ENCODE measurements around the gene TMBIM1. TPM values are rescaled to one million over a fixed set of nuclear protein-coding genes. Genes with fewer than 3 reads are reported as not detected.
A peak's percentile ranks its signal among the peaks of the same experiment; 100 is the strongest.
"Not testable (repeated sequence)": the region's sequence is repeated elsewhere in the genome, so short reads cannot be mapped to it uniquely, and the experiment has no call there.

TMBIM1 gene
- total RNA-seq, 2 donors from 2014 or later, result 156 to 166 TPM

DNA sequence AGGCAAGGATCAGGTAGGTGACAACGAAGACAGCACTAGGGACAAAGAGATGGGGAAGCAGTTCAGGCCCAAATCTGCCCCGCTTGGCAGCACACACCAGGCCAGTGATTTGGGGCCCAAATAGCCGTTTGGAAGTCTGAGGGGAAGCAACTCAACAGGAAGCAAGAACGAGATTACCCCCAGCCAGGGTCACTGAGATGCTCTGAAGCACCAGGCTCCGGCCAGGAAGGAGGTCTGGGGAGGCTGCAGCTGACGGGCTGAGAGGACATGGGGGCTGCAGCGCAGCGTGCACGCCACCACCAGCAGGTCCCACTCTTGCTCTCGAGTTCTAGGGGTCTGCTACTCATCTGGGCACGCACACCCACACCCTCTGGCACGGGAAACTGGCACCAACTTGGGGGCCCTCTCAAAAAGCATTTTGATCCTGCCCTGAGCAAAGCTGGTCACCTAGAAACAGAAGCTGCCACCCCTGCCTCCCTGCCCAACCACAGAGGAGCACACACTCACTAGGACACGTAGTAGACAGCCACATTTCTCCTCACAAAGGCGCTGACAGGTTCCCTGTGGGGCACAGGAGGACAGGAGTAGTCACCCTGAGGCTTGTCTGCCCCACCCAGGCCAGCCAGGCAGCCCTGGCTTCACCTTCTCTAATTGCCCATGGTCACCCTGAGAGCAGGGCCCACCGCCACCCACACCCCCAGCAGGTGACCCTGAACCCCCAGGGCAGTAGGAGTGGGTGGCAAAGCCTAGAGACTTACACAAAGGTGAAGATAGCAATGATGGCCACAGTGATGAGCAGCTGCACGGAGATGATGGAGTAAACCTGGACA lies 13.6 kb downstream of the TMBIM1 start:
- intact Hi-C loops (cut with DNase I), result loop anchor here in 1 of 2 donors (10.0 kb wide), 1 partner anchor 186 kb away; no protein-coding TSS in a partner anchor
- ATAC-seq (no peak), DNase-seq (peak; percentile 13)

DNA sequence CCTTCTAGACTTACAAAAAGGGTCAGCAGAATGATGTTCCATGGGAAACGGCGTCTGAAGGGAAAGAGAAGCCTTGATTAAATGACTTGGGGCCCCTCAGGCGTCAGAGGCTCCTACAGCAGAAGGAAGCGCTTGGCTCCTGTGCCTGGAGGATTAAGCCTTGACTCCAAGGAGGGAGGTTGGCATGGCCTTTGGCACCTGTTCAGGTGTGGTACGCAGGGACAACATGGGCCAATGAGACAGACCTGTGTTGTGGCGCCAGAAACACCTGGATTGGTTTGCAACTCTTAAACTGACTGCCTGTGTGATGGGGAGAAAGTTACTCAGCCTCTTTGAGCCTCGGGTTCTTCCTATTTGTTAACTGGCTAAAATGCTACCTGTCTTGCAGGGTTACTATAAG lies 14.4 kb downstream of the TMBIM1 start:
- DNase-seq (no peak), ATAC-seq (no peak)
- intact Hi-C loops (cut with DNase I), result loop anchor here in 1 of 2 donors (10.0 kb wide), 1 partner anchor 187 kb away; no protein-coding TSS in a partner anchor

DNA sequence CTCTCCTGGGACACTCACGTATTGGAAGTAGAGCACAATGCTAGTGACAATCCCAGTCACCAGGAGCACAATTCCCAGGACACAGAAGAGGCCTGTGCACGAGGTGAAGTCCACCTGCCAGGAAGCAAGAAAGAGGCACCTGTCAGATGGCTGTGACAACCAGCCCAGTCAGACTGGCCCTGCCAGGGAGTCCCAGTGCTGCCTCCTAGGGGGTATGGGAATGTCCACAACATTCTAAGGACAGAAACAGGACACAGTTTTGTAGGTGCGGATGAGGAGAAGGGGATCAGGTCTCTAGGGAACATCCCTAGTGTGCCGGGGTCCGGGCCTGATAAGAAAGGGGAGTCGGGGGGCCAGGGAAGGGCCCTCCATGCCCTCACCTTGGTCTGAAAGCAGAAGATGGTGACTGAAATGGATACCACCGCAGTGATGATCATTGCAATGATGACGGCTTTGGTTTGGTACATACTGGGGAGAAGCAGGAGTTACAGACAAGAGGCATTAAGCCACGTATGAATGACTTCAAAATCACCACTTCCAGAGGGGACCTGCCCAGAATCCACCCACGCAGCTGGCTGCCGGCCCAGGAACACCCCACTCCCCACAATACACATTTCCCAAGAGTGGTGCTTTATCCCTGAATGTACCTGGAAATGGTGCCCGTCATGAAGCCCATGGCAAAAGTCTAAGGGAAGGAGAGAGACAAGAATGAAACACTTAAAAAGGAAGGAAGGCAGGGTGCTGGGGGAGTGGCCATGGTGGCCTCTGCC lies 15.1 kb downstream of the TMBIM1 start:
- DNase-seq, result peak; percentile 29
- intact Hi-C loops (cut with DNase I), result loop anchor here in 1 of 2 donors (10.0 kb wide), 1 partner anchor 188 kb away; no protein-coding TSS in a partner anchor
- no peak for ATAC-seq

DNA sequence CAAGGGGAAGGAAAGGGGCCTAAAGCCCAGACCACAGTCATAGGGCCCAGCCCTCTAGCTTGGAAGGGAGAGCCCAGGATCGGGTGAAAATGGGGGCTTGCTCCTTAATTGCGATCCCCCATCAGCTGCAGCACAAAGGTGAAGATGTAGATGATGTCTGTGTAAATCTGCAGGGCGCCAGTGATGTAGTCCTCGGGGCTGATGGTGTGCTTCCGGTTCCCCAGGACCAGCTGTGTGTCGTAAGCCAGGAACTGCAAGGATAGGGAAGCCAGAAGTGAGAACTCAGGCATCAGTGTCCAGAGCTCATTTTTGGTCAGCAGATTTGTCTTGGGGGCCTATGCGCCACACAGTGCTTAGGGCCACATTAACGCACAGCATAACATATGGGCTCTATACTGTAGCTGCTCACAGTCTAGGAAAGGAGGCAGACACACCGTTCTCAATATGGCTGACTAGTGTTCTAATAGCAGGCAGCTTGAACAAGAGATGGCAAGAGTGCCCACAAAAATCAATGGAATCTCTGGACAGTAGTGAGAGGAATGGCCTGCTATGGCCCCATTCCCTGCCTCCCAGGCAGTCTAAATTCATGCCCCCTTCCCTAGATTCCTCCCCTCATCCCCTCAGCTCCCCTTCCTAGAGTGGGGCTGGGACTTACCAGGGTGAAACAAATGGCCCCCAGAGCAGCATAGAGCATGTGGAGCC lies 16.8 kb downstream of the TMBIM1 start:
- ATAC-seq, result no peak
- intact Hi-C loops (cut with DNase I), result loop anchor here in 1 of 2 donors (10.0 kb wide), 1 partner anchor 189 kb away; no protein-coding TSS in a partner anchor
- DNase-seq, result no peak

DNA sequence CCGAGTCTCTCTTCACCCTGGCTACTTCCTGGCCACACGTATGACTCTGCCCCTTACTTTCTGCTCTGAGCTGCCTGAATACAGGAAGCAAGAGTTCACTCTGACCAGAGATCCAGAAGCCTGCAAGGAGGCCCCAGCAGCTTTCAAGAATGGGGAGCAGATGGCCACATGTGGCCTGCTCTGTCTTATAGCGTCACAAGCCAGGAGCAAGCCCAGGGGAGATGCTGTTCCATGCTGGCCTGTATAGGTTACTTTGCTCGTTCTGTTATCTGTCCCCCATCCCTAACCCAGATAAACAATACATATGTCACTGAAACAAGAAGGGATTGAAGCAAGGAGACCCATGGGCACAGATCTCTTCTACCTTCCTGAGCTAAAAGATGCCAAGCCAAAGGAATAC lies 17.7 kb downstream of the TMBIM1 start:
- intact Hi-C loops (cut with DNase I), result loop anchor here in 1 of 2 donors (10.0 kb wide), 1 partner anchor 190 kb away; no protein-coding TSS in a partner anchor
- DNase-seq (no peak), ATAC-seq (no peak)

DNA sequence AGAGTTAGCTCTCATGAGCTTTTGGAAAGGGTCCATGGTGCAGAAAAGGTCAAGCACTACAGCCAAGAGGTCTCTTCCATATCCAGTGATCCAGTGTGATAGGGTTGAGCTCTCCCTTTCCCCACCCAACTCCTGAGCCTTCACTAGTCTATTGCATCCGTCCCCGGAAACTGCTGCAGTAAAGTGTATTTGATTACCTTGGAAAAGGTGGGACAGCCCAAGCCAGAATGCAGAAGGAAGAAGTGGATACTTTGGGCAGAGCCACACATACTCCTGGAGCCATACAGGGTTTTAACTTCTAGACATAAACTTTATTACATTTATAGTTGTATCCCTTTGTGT lies 18.4 kb downstream of the TMBIM1 start:
- DNase-seq, result no peak
- no peak for ATAC-seq
- intact Hi-C loops (cut with DNase I), result loop anchor here in 1 of 2 donors (10.0 kb wide), 1 partner anchor 191 kb away; no protein-coding TSS in a partner anchor

DNA sequence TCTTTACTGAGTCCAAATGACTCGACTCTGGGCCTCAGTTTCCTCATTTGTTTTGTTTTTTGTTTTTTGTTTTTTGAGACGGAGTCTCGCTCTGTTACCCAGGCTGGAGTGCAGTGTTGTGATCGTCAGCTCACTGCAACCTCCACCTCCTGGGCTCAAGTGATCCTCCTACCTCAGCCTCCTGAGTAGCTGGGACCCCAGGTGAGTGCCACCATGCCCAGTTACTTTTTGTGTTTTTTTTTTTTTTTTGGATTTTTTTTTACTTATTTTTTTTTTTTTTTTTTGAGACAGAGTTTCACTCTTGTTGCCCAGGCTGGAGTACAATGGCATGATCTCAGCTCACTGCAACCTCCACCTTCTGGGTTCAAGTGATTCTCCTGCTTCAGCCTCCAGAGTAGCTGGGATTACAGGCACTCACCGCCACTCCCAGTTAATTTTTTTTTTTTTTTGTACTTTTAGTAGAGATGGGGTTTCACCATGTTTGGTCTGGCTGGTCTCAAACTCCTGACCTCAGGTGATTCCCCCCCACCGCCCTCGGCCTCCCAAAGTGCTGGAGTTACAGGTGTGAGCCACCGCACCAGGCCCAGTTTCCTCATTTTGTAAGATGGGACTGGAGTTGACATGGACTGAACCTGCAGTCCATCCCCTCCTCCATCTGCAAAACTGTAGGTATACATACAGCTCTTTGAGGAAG lies 18.9 kb downstream of the TMBIM1 start:
- intact Hi-C loops (cut with DNase I), result loop anchor here in 1 of 2 donors (10.0 kb wide), 1 partner anchor 191 kb away; no protein-coding TSS in a partner anchor
- not testable (repeated sequence) for DNase-seq, ATAC-seq

DNA sequence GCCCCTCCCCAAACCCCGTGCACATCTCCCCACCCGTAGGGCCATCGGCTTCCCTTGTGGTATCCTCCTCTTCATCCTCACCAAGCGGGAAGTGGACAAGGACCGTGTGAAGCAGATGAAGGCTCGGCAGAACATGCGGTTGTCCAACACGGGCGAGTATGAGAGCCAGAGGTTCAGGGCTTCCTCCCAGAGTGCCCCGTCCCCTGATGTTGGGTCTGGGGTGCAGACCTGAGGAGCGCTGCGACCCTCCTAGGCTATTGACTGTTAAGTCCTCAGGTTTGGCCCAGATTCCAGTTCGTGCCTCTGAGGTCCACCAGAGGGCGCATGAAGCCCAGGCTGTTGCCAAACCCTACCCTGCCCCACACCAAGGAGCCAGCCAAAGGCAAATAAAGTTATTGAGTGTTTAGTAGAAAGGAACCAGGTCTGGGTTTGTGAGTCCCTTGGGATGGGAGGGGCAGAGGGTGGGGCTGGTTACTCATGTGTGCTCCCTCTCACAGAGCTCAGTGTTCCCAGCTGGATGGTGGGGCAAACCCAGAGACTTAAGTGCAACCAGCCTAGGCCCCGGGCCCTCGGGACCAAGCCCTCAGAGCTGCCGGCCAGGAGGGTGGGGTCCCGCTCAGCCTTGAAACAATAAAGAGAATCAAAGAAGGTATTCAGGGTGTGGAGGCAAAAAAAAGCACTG lies 19.6 kb downstream of the TMBIM1 start:
- intact Hi-C loops (cut with DNase I), result loop anchor here in 1 of 2 donors (10.0 kb wide), 1 partner anchor 192 kb away; no protein-coding TSS in a partner anchor
- peak; percentile 36 to 44 for ATAC-seq
- peak; percentile 92 for DNase-seq

DNA sequence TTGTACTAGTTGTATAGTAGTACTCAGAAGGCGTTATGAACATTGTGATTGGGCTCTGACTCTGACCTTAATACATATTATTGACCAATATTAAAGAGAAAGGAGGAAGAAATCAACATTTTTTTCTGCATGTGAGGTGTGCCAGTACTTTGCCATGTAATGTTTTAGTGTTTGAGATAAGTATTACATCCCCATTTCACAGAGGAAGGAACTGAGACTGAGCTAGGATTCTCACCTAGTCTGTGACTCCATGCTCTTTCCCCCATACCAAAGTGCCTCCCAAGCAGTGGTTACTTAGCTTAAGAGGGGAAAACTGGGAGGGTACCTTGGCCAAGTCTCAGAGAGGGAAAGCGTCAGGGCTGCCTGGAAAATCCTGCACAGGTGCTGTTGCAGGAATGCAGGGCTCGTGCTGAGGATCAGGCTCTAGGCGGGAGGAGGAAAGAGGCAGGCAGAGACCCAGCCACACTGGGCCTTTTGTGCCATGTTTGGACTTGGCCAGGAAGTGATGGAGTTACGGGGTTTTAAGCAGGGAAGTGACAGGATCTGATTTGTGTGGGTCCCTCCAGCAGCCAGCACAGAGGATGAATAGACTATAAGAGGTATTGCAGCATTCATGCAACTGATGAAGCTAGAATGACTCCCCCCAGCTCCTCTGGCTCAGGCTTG lies 20.3 kb downstream of the TMBIM1 start:
- intact Hi-C loops (cut with DNase I), result loop anchor here in 1 of 2 donors (10.0 kb wide), 1 partner anchor 193 kb away; no protein-coding TSS in a partner anchor
- no peak for DNase-seq
- no peak for ATAC-seq

DNA sequence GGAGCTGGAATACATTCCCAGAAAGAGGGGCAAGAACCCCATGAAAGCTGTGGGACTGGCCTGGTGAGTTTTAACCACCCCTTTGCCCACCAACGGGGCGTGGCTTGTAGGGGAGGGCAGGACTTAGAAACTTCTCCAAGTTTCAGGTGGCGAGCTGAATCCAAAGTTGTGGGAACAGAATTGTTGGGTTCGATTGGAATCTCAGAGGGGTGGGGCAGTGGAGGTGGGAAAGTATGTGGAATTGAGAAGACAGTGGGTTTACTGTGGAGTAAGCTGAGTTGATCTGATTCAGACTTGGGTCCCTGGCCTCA lies 20.9 kb downstream of the TMBIM1 start:
- intact Hi-C loops (cut with DNase I), result loop anchor here in 1 of 2 donors (10.0 kb wide), 1 partner anchor 193 kb away; no protein-coding TSS in a partner anchor
- DNase-seq (no peak), ATAC-seq (no peak)

DNA sequence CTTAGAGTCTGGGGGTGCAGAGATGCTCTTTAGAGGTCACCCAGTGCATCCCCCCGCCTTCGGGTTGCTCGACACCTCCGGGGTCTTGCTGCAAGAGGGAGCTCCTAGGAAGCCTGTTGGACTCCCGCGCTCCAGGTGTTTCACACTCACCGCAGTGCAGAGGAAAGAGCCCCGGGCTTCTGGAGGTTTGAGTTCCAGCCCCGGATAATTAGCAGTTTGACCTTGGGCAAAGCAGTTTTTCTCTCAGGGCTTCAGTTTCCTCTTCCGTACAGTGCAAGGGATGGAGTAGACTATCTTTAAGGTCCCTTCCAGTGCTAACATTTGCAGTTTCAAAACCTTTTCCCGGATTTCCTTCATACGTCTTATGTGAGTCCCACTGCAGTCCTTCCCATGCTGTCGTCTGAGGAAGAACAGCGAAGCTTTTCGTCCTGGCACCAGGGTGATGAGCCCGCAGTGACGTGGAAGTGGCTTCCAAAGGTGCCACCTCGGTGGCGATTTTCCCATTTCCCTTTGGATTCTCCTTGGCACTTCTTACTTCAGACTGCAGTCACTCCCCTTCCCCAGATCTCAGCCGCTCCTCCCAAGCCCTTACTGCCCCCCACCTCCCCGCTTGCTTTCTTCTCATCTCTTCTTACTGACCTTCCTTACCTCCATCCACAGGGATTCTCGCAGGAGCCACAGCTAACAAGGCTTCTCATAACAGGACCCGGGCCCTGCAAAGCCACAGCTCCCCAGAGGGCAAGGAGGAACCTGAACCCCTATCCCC lies 21.4 kb downstream of the TMBIM1 start:
- ATAC-seq, result peak in 1 of 2 donors; percentile 1
- DNase-seq, result no peak
- intact Hi-C loops (cut with DNase I), result loop anchor here in 1 of 2 donors (10.0 kb wide), 1 partner anchor 194 kb away; no protein-coding TSS in a partner anchor

DNA sequence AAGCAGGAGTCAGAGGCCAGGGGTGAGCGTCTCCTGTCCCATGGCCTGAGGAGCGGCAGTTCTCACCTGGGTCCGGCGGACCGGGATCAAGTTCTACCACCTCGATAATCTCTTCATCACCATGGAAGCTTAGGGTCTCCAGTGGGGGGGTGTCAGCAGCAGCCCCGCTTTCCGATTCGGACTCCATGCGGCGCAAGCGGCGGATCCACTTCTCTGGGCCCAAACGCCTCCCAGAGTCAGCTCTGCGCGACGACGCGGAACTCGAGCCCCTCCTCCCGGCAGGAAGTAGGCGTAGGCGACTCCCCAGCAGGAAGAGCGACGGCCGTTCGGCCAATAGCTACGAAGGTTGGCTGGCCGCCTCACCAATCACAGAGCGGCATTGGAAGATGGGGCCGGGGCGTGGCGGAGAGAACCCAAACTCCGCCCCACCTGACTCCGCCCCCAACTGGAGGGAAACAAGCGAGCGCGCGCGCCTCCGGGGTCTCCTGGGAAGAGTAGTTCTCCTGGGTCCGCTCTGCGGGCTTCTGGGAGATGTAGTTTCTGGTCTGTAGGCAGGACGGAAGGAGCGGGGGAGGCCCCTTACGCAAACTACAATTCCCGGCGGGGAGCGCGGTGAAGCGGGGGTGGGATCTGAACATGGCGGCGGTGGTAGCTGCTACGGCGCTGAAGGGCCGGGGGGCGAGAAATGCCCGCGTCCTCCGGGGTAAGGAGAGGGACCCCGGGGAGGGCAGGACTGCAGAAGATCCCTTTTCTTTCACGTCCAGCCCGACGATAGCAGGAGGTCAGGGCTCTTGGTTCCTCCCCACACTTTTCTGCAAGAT lies 22.2 kb downstream of the TMBIM1 start, which contains the start of the genes AAMP and PNKD:
Gene AAMP, minus strand, starts transcription at position 238 of the 821 bp plus-strand sequence. Its CDS starts 51 bp downstream, at position 187.
Gene PNKD, plus strand, starts transcription at position 620 of the 821 bp plus-strand sequence. Its CDS starts 17 bp downstream, at position 637.
- intact Hi-C loops (cut with DNase I), result loop anchor here in 1 of 2 donors (10.0 kb wide), 1 partner anchor 195 kb away; no protein-coding TSS in a partner anchor
- ATAC-seq, result peak; percentile 93 to 95
- DNase-seq, result peak; percentile 100

DNA sequence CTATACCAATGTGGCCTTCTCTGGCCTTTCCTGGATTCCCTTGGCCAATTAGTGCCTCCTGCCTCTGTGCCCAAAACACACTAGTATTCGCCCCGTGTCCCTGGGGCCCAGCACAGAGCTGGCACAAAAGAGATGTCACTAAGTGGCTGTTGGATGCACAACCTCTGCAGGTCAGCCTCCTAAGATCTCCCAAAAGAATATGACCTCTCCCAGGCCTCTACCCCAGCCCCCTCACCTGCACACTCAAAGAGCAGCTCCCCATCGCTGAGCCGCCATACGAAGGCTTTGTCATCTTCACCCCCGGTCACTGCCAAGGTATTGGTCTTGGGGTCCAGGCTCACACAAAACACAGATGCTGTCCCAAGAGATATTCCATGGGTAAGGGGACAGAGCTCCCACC lies 25.0 kb downstream of the TMBIM1 start:
- DNase-seq (no peak), ATAC-seq (no peak)
- intact Hi-C loops (cut with DNase I), result no loop called here

DNA sequence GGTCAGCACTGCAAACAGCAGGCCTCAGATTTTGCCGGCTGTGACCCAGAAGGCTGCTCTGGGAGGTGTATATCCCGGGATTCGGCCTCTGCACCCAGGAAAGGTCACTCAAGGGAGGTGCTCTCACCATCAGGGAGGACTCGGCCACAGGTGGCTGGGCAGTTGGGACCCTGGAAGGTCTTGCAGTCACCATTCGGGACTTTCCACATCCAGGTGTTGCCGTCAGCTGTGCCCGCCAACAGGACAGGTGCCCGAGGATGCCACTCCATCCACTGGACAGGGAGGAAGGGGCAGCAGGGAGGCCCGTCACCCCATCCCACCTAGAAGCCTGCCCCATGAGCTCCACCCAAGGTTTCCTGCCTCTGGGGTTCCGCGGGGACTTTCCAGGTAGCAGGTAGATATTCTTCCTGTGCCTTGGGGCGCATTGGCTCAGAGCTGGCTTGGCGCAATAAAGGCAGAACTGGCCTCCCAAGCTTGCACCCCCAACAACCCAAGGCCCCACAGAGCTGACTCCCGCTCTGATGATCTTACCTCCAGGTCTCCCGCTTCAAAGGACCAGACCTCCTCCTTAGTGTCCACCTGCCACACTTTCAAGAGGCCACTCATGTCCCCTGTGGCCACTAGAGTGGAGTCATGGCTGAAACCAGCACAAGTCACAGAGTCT lies 25.9 kb downstream of the TMBIM1 start:
- DNase-seq, result no peak
- intact Hi-C loops (cut with DNase I), result no loop called here
- ATAC-seq, result no peak

DNA sequence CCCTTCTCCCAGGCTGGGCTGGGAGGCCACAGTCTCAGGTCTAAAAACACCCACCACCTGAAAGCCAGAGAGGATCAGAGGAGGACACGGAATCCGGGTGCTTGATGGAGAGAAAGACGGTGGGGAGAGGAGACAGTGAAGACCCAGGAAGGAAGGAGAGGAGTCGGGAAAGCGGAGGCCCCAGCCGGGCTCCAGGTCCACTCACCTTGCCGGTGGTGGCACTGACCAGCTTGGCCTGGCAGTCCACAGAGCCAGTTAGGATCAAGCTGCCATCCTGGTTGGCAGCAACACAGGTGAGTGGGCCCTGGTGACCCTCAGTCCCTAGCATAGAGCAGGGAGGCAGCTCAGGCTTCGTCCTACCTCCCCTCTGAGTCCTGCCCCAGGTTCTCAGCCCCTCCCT lies 26.7 kb downstream of the TMBIM1 start:
- DNase-seq (no peak), ATAC-seq (no peak)
- intact Hi-C loops (cut with DNase I), result no loop called here
